GM12865 (cell line): ENCODE measurements around the gene SLC25A39.

Experiments
- DNase-seq: peaks from one replicate; pipeline ENCODE4 v3.0.0; 2010; ENCODE audit warnings: low read depth
- H3K4me3 ChIP-seq: 2 replicates; pipeline ENCODE4 v1.5.1; 2011; ENCODE audit warnings: mild to moderate bottlenecking, low read depth, low read length, control low read depth
- CTCF ChIP-seq: IDR thresholded peaks from 2 replicates; pipeline ENCODE4 v1.5.1; 2011; ENCODE audit warnings: low read length, control low read depth, low read depth, inconsistent platforms; ENCODE audit not compliant: insufficient read depth; ENCODE audit errors: missing control alignments

SLC25A39 gene

GRCh38 chr17:44327715-44328449 is 3.3 kb upstream of the SLC25A39 start:
- DNase-seq: no peak
- no peak overlapping the region for H3K4me3 ChIP-seq
- no peak for TF ChIP-seq CTCF

GRCh38 chr17:44326861-44327444 is 2.3 kb upstream of the SLC25A39 start:
- H3K4me3 ChIP-seq: peak overlapping the region; percentile 70
- peak; percentile 98 for DNase-seq
- no peak for TF ChIP-seq CTCF

- H3K4me3 ChIP-seq: peak overlapping the region; percentile 86
- TF ChIP-seq CTCF: no peak
- DNase-seq: peak; percentile 35
These were observed 492 bp downstream of the SLC25A39 start for GRCh38 chr17:44324092-44324570.

GRCh38 chr17:44323359-44324091 is 1.1 kb downstream of the SLC25A39 start:
- no peak for DNase-seq
- no peak for TF ChIP-seq CTCF
- peak overlapping the region; percentile 86 for H3K4me3 ChIP-seq

- no peak for DNase-seq
- H3K4me3 ChIP-seq: no peak overlapping the region
- TF ChIP-seq CTCF: no peak
These were observed 2.3 kb downstream of the SLC25A39 start for GRCh38 chr17:44322236-44322895.

- H3K4me3 ChIP-seq: no peak overlapping the region
- no peak for DNase-seq
- no peak for TF ChIP-seq CTCF
These were observed 3.1 kb downstream of the SLC25A39 start for GRCh38 chr17:44321246-44322120.
